SK-N-SH (cell line): Measurements from ENCODE around the gene GSTO1.

Experiments used
- CTCF ChIP-seq: fragments of 200-600 bp; sonication (generic); IDR thresholded peaks from 2 replicates; pipeline ENCODE4 v1.6.1; 2017; ENCODE audit warnings: antibody characterized with exemption, mild to moderate bottlenecking, moderate library complexity
- EP300 ChIP-seq, 2 experiments: IDR thresholded peaks; 2 replicates each; pipeline versions ENCODE4 v1.4.0 to v1.6.1; 2012; ENCODE audit warnings: borderline replicate concordance in 1 of 2, low read depth in 1 of 2, low read length in 1 of 2
- GABPA ChIP-seq: IDR thresholded peaks from 2 replicates; pipeline ENCODE4 v1.4.0; 2012; ENCODE audit warnings: low read depth, mild to moderate bottlenecking
- MAX ChIP-seq: IDR thresholded peaks from 2 replicates; pipeline ENCODE4 v1.4.0; 2012; ENCODE audit warnings: low read depth
- MXI1 ChIP-seq: IDR thresholded peaks from 2 replicates; pipeline ENCODE4 v1.6.1; 2012; ENCODE audit warnings: mild to moderate bottlenecking, low read depth, low read length, improper control_type of control experiment
- NFIC ChIP-seq: IDR thresholded peaks from 2 replicates; pipeline ENCODE4 v1.4.0; 2012; ENCODE audit warnings: borderline replicate concordance
- POLR2AphosphoS5 ChIP-seq: IDR thresholded peaks from 2 replicates; pipeline ENCODE4 v1.6.1; 2012; ENCODE audit warnings: low read depth, low read length
- RFX5 ChIP-seq: IDR thresholded peaks from 2 replicates; pipeline ENCODE4 v1.6.1; 2012; ENCODE audit warnings: mild to moderate bottlenecking, improper control_type of control experiment, low read length
- SMC3 ChIP-seq: IDR thresholded peaks from 2 replicates; pipeline ENCODE4 v1.6.1; 2012; ENCODE audit warnings: low read depth, low read length, improper control_type of control experiment
- TAF1 ChIP-seq: IDR thresholded peaks from 2 replicates; pipeline ENCODE4 v1.6.1; 2012; ENCODE audit warnings: low read depth, mild to moderate bottlenecking, low read length, moderate library complexity, borderline replicate concordance
- TEAD4 ChIP-seq: IDR thresholded peaks from 2 replicates; pipeline ENCODE4 v1.4.0; 2012; ENCODE audit warnings: mild to moderate bottlenecking, borderline replicate concordance; ENCODE audit not compliant: insufficient read depth

GRCh38 chr10:104220522-104220921 lies 34.2 kb upstream of the GSTO1 start:
- TF ChIP-seq CTCF (no peak), TEAD4 (no peak), TAF1 (no peak), MXI1 (no peak), GABPA (no peak), RFX5 (no peak), POLR2AphosphoS5 (no peak), SMC3 (no peak), EP300 (IDR thresholded peaks at IDR 0.05; ENCODE audit: borderline replicate concordance in 1 of 2, low read depth in 1 of 2, low read length in 1 of 2) (no peak), NFIC (no peak), MAX (no peak)
